Tibial nerve (tissue), 4 donors: ENCODE data around the gene EIF3F.

Experiments
- CTCF ChIP-seq, 5 experiments: fragments of 200-600 bp in 3 of 5; fragments of 450-650 bp in 2 of 5; sonication (generic) in 3 of 5; IDR thresholded peaks; one replicate each; pipeline ENCODE4 v1.5.1; 2016 to 2019; ENCODE audit warnings: antibody characterized with exemption in 5 of 5, mild to moderate bottlenecking in 3 of 5, moderate library complexity in 2 of 5
- EP300 ChIP-seq, 2 donors: sonication (generic); formaldehyde crosslinking; IDR thresholded peaks; one replicate each; pipeline ENCODE4 v1.6.1; 2017; ENCODE audit warnings: antibody characterized with exemption in 2 of 2, mild to moderate bottlenecking in 1 of 2
- POLR2A ChIP-seq, 2 donors: fragments of 450-650 bp; IDR thresholded peaks; one replicate each; pipeline ENCODE4 v1.6.1; 2017; ENCODE audit warnings: antibody characterized with exemption in 2 of 2, mild to moderate bottlenecking in 2 of 2, moderate library complexity in 2 of 2

GRCh38 chr11:8011981-8012444 lies 24.9 kb downstream of the EIF3F start:
- no peak for TF ChIP-seq CTCF (IDR thresholded peaks at IDR 0.05)
- no peak for TF ChIP-seq EP300 (IDR thresholded peaks at IDR 0.05)
- no peak for TF ChIP-seq POLR2A (IDR thresholded peaks at IDR 0.05)
